Thoracic aorta (tissue), 2 donors: ENCODE data around the gene CYSRT1. TPM values are rescaled to one million over a fixed set of nuclear protein-coding genes. Genes with fewer than 3 reads are reported as not detected.
"Not testable (repeated sequence)": the region's sequence is repeated elsewhere in the genome, so short reads cannot be mapped to it uniquely, and the experiment has no call there.

Experiments
- ATAC-seq: fragments of 150-250 bp; one replicate; pipeline ENCODE4 v1.8.0; 2017; ENCODE audit warnings: low read depth; ENCODE audit not compliant: insufficient number of reproducible peaks, low FRiP score
- DNase-seq: peaks from one replicate; pipeline ENCODE4 v3.0.0-alpha.2; 2020; ENCODE audit warnings: low spot score
- H3K27ac ChIP-seq, 2 donors: fragments of 200-600 bp; sonication (generic); 1 replicate in 1 of 2; 2 replicates in 1 of 2; pipeline ENCODE4 v1.5.1; 2016; ENCODE audit warnings: mild to moderate bottlenecking in 2 of 2, moderate library complexity in 2 of 2
- H3K27me3 ChIP-seq: fragments of 200-600 bp; sonication (generic); replicated peaks from 2 replicates; pipeline ENCODE4 v1.6.0; 2016; ENCODE audit warnings: mild to moderate bottlenecking; ENCODE audit not compliant: insufficient read depth
- H3K36me3 ChIP-seq: fragments of 200-600 bp; sonication (generic); one replicate; pipeline ENCODE4 v1.5.1; 2016
- H3K4me1 ChIP-seq, 2 donors: fragments of 200-600 bp; sonication (generic); 1 replicate in 1 of 2; 2 replicates in 1 of 2; pipeline versions ENCODE4 v1.5.1 to v1.6.0; 2016; ENCODE audit warnings: low read depth in 2 of 2, mild to moderate bottlenecking in 1 of 2; ENCODE audit not compliant: control insufficient read depth in 1 of 2
- H3K4me3 ChIP-seq: fragments of 200-600 bp; sonication (generic); 2 replicates; pipeline ENCODE4 v1.5.1; 2016; ENCODE audit warnings: mild to moderate bottlenecking
- H3K9me3 ChIP-seq: fragments of 200-600 bp; sonication (generic); 2 replicates; pipeline ENCODE4 v1.5.1; 2016
- total RNA-seq, 2 donors: library from RNA; depleted of rRNA; stranded (reverse); fragments of >200 nt; gene quantifications; one replicate each; pipeline versions ENCODE4 v1.1.0 to v1.2.3, GENCODE V29; 2016
- TF ChIP-seq, protein P1 (sequence below): fragments of 200-600 bp; sonication (generic); IDR thresholded peaks from one replicate; pipeline ENCODE4 v1.5.1; 2019; ENCODE audit warnings: antibody characterized with exemption

CYSRT1 gene
- total RNA-seq, 2 donors from 2014 or later, result not detected

DNA sequence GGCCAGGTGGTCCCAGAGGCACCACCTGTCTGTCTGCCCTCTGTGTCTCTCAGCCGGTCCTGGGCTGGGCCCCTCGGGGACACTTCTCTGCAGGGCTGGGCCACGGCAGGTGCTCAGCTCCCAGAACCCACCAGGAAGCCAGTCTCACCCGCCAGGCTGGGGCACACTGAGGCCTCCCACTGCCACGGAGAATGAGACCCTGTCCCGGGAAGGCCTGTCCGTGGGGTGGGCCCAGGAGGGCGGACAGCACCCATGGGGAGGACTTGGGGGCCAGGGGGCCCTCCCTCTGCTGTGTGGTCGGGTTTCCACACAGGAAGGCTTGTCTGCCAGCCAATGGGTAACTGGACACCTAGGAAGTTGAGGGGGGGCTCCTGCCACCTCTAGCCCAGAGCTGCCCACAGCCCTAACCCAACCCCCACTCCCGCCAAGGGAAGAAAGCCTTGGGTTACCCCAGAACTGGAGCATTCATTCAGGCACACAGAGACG, 12.0 kb downstream of the CYSRT1 start:
- ATAC-seq, result no peak
- no peak for DNase-seq
- H3K27ac ChIP-seq, result no peak overlapping the region
- H3K36me3 ChIP-seq, result no peaks in the 10 kb centered on the region
- peaks cover 3 to 32% of the 10 kb centered on the region in 2 donors for H3K4me1 ChIP-seq
- TF ChIP-seq, protein P1, sequence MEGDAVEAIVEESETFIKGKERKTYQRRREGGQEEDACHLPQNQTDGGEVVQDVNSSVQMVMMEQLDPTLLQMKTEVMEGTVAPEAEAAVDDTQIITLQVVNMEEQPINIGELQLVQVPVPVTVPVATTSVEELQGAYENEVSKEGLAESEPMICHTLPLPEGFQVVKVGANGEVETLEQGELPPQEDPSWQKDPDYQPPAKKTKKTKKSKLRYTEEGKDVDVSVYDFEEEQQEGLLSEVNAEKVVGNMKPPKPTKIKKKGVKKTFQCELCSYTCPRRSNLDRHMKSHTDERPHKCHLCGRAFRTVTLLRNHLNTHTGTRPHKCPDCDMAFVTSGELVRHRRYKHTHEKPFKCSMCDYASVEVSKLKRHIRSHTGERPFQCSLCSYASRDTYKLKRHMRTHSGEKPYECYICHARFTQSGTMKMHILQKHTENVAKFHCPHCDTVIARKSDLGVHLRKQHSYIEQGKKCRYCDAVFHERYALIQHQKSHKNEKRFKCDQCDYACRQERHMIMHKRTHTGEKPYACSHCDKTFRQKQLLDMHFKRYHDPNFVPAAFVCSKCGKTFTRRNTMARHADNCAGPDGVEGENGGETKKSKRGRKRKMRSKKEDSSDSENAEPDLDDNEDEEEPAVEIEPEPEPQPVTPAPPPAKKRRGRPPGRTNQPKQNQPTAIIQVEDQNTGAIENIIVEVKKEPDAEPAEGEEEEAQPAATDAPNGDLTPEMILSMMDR, result no peak
- H3K27me3 ChIP-seq, result no peaks in the 10 kb centered on the region
- H3K4me3 ChIP-seq, result no peak overlapping the region
- H3K9me3 ChIP-seq, result no peaks in the 10 kb centered on the region

DNA sequence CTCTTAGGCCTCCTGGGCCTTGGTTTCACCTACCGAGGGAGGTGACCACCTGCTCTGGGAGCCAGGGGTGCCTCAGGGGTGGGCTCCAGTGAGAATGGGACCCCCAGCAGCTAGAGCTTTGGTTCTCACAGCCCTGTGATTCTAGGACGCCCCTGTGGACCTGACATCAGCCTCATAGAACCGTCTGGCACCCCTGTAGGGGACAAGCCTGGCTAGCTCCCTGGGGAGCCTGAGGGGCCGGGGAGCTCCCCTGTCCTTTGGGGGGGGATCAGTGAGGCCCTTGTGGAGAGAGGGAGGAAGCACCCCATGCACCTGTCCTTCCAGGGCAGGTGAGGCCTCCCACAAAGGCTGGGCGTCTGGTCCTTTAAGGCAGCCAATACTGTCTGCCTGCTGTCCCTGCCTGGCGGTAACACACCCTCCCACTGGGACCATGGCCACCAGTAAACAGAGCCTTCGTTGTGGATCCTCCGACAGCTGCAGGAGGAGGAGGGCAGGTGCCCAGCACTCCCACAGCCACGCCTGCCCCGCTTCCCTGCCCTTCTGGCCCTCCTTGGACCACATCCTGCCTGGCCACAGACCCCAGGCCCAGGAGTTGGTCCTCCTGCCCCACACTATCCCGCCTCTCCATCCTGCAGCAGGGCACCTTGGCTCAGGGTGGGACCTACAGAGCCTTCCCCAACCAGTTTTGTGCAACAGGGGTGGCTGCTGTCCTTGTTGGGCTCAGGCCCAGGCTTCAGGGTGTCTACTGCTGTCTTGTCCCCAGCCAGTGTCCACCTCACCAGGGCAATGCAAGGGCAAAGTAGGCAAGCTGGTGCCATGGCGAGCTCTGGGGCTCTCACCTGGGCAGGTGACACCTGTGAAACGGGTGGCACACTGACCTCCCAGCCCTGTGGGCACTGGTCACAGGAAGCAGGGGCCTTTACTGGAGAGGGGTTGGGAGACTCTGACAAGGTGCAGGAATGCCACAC, 13.1 kb downstream of the CYSRT1 start:
- no peak overlapping the region for H3K27ac ChIP-seq
- ATAC-seq, result no peak
- peaks cover 5% of the 10 kb centered on the region for H3K36me3 ChIP-seq
- H3K27me3 ChIP-seq, result no peaks in the 10 kb centered on the region
- no peaks in the 10 kb centered on the region for H3K9me3 ChIP-seq
- TF ChIP-seq, protein P1, result no peak
- H3K4me3 ChIP-seq, result no peak overlapping the region
- no peak for DNase-seq
- H3K4me1 ChIP-seq, result peaks cover 9 to 43% of the 10 kb centered on the region in 2 donors

DNA sequence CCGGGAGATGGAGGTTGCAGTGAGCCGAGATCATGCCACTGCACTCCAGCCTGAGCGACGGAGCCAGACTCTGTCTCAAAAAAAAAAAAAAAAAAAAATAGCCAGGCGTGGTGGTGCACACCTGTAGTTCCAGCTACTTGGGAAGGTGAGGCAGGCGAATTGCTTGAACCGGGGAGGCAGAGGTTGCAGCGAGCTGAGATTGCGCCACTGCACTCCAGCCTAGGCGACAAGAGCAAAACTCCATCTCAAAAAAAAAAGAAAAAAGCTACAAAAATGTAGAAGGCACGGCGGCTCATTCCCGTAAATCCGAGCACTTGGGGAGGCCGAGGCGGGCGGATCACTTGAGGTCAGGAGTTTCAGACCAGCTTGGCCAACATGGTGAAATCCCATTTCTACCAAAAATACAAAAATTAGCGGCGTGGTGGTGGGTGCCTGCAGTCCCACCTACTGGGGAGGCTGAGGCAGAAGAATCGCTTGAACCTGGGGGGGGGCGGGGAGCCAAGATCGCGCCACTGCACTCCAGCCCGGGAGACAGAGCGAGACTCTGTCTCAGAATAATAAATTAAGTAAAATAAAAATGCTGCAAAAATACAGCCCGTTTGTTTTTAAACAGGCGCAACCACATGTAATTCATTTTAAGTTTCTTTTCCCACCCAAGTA, 14.7 kb downstream of the CYSRT1 start:
- not testable (repeated sequence) for H3K27me3 ChIP-seq, ATAC-seq, DNase-seq, H3K9me3 ChIP-seq
- Histone ChIP-seq H3K4me3 (peak overlapping the region; percentile 84), H3K4me1 (peaks cover 9 to 48% of the 10 kb centered on the region in 2 donors), H3K36me3 (peaks cover 12% of the 10 kb centered on the region), H3K27ac (peak overlapping the region; percentile 90)

DNA sequence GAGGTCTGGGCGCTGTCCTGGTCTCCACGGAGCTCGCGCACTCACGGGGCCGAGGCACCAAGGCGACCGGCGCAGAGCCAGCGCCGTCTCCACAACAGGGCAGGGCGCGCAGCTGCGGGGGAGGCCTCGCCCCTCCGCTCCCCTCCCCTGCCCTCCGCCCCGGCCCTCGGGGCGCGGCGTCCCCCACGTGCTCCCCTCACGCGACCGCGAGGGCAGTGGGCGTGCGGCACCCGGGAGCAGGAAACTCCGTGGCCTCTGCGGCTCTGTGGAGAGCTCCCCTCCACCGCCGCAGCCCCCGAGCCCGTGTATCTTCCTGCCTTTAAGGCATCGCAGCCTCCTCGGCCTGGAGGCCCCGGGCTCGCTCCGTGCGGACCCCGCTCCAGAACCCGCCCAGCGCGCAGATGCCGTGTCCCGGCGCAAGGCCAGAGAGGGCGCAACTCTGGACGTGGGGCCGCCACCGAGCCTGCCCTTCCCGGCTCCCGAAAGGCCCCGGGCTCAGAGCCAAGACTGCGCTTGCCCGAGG, 15.4 kb downstream of the CYSRT1 start:
- peaks cover 9 to 48% of the 10 kb centered on the region in 2 donors for H3K4me1 ChIP-seq
- peak overlapping the region; percentile 84 for H3K4me3 ChIP-seq
- peak overlapping the region; percentile 90 for H3K27ac ChIP-seq

DNA sequence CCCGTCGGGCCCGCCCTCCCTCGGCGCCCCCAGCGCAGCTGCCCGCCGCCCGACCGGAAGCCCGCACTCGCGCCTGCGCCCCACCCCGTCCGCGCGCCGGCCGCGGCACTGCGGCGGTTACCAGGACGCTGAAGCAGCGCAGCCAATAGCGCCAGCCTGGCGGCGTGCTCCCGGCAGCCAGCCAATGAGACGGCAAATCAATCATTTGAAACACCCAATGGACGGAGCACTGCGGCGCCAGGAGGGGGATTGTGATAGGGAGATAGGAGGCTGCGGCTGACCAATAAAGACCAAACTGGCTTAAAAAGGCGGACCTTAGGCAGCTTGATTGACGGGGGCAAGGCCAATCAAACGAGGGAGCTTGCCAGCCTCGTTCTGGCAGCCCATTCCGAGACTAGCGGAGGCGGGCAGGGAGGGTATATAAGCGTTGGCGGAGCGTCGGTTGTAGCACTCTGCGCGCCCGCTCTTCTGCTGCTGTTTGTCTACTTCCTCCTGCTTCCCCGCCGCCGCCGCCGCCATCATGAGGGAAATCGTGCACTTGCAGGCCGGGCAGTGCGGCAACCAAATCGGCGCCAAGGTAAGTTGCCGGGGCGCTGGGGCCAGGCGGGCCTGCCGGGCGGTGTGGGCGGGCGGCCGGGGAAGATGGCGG, 16.0 kb downstream of the CYSRT1 start, which contains the start of gene TUBB4B:
TSS of gene TUBB4B (plus strand) at position 447 of the 649 bp plus-strand sequence. CDS start at position 521, 74 bp downstream.
- H3K4me1 ChIP-seq, result peaks cover 9 to 47% of the 10 kb centered on the region in 2 donors

More for the DNA sequence above, 15.4 kb downstream of the CYSRT1 start:
- TF ChIP-seq, protein P1, result no peak
- H3K27me3 ChIP-seq, result no peaks in the 10 kb centered on the region
- DNase-seq (no peak), ATAC-seq (no peak)
- peaks cover 12% of the 10 kb centered on the region for H3K36me3 ChIP-seq
- H3K9me3 ChIP-seq, result no peaks in the 10 kb centered on the region

More for the DNA sequence above, 16.0 kb downstream of the CYSRT1 start, which contains the start of gene TUBB4B:
- H3K36me3 ChIP-seq, result peaks cover 12% of the 10 kb centered on the region
- DNase-seq (peak; percentile 98), ATAC-seq (peak; percentile 99)
- H3K9me3 ChIP-seq, result no peaks in the 10 kb centered on the region
- peak within 1 kb of the TSS; percentile 93 for H3K4me3 ChIP-seq
- TF ChIP-seq, protein P1, result no peak
- H3K27me3 ChIP-seq, result no peaks in the 10 kb centered on the region
- H3K27ac ChIP-seq, result peak within 1 kb of the TSS; percentile 90
